C4-2B (cell line): ENCODE data around the gene IRF9.

Source experiments
- H3K27ac ChIP-seq: fragments of 450-650 bp; 2 replicates; pipeline ENCODE4 v1.5.1; 2017
- CTCF ChIP-seq: fragments of 450-650 bp; conservative IDR thresholded peaks from 2 replicates; pipeline ENCODE4 v1.5.1; 2017; ENCODE audit warnings: mild to moderate bottlenecking
- ZFX ChIP-seq: fragments of 450-650 bp; IDR thresholded peaks from 2 replicates; pipeline ENCODE4 v1.6.1; 2017

IRF9 gene

DNA sequence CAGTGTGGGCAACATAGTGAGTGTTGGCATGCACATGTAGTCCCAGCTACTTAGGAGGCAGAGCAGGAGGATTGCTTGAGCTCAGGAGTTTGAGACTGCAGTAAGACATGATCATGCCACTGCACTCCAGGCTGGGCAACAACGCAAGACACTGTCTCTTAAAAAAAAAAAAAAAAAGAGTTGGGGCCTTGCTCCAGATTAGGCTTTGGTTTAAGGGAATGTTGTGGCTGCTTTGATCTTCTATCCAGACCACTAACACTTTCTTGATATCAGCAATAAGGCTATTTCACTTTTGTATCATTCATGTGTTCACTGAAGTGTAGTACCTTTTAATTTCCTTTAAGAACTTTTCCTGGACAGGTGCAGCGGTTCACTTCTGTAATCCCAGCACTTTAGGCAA is 33.4 kb upstream of the IRF9 start:
- TF ChIP-seq ZFX, result no peak
- no peak for TF ChIP-seq CTCF
- no peak overlapping the region for H3K27ac ChIP-seq

- no peak overlapping the region for H3K27ac ChIP-seq
- TF ChIP-seq ZFX, result no peak
- TF ChIP-seq CTCF, result no peak
Measured at GRCh38 chr14:24129410-24129998, 31.6 kb upstream of the IRF9 start.

- no peak for TF ChIP-seq ZFX
- no peak for TF ChIP-seq CTCF
- no peak within 1 kb of the TSS for H3K27ac ChIP-seq
Measured at GRCh38 chr14:24130380-24130716, 30.7 kb upstream of the IRF9 start, which contains the start of gene FITM1. FITM1 (plus strand) TSS chr14:24130659; CDS start chr14:24131564, 905 bp downstream.

DNA sequence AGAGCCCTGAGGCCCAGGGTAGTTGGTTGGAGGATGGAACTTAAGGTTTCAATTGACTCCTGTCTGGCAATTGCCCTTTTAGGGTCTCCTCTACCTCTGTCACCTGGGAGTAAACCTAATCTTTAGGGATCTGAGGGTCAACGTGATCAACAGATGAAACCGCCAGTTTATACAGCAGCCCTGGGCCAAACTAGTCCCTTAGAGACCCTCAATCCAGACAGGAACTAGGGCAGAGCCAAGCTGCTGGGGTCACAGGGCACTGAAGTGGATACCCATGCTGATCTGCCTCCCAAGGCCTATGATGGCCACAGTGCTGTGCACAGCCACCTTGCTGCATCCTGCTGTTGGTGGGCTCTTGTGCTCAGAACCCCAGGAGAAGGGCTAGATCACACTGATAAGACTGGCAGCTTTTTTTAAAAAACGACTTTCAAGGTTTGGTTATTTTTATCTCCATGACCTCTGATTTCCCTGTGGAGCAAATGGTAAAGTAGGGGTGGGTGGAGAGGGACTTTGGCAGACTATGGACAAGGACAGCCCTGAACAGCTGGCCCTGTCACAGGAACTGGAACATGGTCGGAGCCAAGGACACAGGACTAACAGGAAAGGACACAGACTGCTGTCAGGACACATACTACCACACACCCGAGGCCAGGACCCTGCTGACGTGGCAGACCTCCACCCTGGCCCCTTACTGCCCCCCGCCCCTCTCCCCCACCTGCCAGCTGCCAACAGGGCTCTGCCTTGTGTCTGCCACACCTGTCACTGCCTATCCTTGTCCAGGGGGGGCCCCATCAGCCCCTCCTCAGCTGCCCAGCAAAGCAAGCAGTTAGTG is 30.1 kb upstream of the IRF9 start:
- H3K27ac ChIP-seq, result no peak overlapping the region
- no peak for TF ChIP-seq ZFX
- no peak for TF ChIP-seq CTCF

DNA sequence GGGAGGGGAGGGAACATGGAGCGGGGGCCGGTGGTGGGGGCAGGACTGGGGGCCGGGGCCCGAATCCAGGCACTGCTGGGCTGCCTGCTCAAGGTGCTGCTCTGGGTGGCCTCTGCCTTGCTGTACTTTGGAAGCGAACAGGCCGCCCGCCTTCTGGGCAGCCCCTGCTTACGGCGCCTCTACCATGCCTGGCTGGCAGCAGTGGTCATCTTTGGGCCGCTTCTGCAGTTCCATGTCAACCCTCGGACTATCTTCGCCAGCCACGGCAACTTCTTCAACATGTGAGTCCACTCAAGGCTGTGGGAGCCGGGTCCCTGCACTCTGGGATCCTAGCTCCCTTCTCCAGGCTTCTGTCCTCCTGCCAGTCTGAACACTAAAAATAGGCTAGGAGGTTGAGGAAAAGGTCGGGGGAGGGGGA is 29.5 kb upstream of the IRF9 start:
- TF ChIP-seq ZFX, result no peak
- no peak for TF ChIP-seq CTCF
- H3K27ac ChIP-seq, result no peak overlapping the region

- H3K27ac ChIP-seq, result no peak overlapping the region
- TF ChIP-seq ZFX, result no peak
- no peak for TF ChIP-seq CTCF
Measured at GRCh38 chr14:24132061-24132685, 28.9 kb upstream of the IRF9 start.

DNA sequence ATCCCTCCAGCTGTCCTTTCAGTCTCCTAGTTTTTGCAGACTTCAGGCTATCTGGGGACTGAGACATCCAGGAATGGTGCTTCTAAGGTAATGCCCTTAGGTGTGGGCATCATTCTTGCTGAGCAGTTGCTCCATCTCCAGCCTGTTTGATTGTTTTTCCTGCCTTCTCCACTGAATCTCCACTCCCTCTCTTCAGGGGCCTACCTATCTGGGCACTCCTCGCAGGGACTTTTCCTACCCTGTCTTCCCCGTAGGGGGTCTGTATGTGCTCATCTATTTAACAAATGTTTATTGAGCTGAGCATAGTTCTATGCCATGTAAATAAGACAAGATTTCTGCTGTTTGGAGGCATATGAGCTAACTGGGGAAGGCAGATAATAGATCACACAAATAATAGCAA is 28.1 kb upstream of the IRF9 start:
- no peak overlapping the region for H3K27ac ChIP-seq
- TF ChIP-seq ZFX (no peak), CTCF (no peak)
